Adrenal gland (tissue), 12 donors: Measurements from ENCODE around the gene PAPLN. TPM values are rescaled to one million over a fixed set of nuclear protein-coding genes. Genes with fewer than 3 reads are reported as not detected.

Source experiments
- DNase-seq, 7 donors: peaks; one replicate each; pipeline ENCODE4 v3.0.0-alpha.2; 2019 to 2020
- H3K27ac ChIP-seq, 5 donors: fragments of 200-600 bp; sonication (generic) in 4 of 5; 1 replicate in 3 of 5; 2 replicates in 2 of 5; pipeline versions ENCODE4 v1.5.1 to v1.8.0; 2016 to 2020; ENCODE audit warnings: mild to moderate bottlenecking in 1 of 5
- H3K27me3 ChIP-seq: fragments of 200-600 bp; 2 replicates; pipeline ENCODE4 v1.8.0; 2021
- H3K36me3 ChIP-seq, 2 donors: fragments of 200-600 bp; replicated peaks in 1 of 2; 1 replicate in 1 of 2; 2 replicates in 1 of 2; pipeline versions ENCODE4 v1.5.1 to v1.8.0; 2018 to 2022
- H3K4me1 ChIP-seq, 2 donors: fragments of 200-600 bp; replicated peaks in 1 of 2; 1 replicate in 1 of 2; 2 replicates in 1 of 2; pipeline versions ENCODE4 v1.5.1 to v1.8.0; 2018 to 2021
- H3K4me3 ChIP-seq, 4 donors: fragments of 200-600 bp; sonication (generic) in 3 of 4; one replicate each; pipeline ENCODE4 v1.5.1; 2016 to 2018
- H3K9me3 ChIP-seq, 3 donors: fragments of 200-600 bp; sonication (generic) in 1 of 3; replicated peaks in 1 of 3; 1 replicate in 2 of 3; 2 replicates in 1 of 3; pipeline versions ENCODE4 v1.5.1 to v1.8.0; 2016 to 2021
- CTCF ChIP-seq, 6 experiments: fragments of 450-650 bp in 4 of 6; fragments of 200-600 bp in 2 of 6; sonication (generic) in 1 of 6; IDR thresholded peaks; 1 replicate in 5 of 6; 2 replicates in 1 of 6; pipeline versions ENCODE4 v1.5.1 to v1.8.0; 2016 to 2021; ENCODE audit warnings: antibody characterized with exemption in 6 of 6, mild to moderate bottlenecking in 2 of 6, moderate library complexity in 1 of 6
- POLR2A ChIP-seq, 2 donors: fragments of 450-650 bp; IDR thresholded peaks; one replicate each; pipeline ENCODE4 v1.6.1; 2017; ENCODE audit warnings: antibody characterized with exemption in 2 of 2, mild to moderate bottlenecking in 2 of 2, moderate library complexity in 1 of 2
- WGBS, 4 donors: extraction: QIAGEN DNeasy Blood & Tissue Kit in 2 of 4; methylation state at CpG; one replicate each; pipeline versions ENCODE4 v1.1.5 to v1.1.7; 2013 to 2017; 5-methylcytosine and 5-hydroxymethylcytosine counted together
- intact Hi-C, 2 donors: fragments of 100-400 bp; cut with DNase I; formaldehyde crosslinking; loops; one replicate each; pipeline versions ENCODE4 v1.14.1 to v1.15.0; 2022 to 2023
- polyA plus RNA-seq, 3 donors: library from polyadenylated mRNA; stranded (reverse); fragments of 200-250 nt in 2 of 3; fragments of 350-450 nt in 1 of 3; fragmentation: Illumina TruSeq in 1 of 3; extraction: RNeasy Lipid Tissue Mini Kit (QIAGEN cat#74804) in 1 of 3; gene quantifications; one replicate each; pipeline ENCODE4 v1.2.3, GENCODE V29; 2013 to 2014
- total RNA-seq, 9 donors: library from RNA; depleted of rRNA in 4 of 9; stranded (reverse); fragments of >200 nt in 4 of 9; fragments of 120-200 nt in 1 of 9; fragmentation: NEBNext Ultra II Directional in 1 of 9; extraction: Animal tissue kit (Norgen Biotek cat#: 25700) in 1 of 9; gene quantifications; one replicate each; pipeline versions ENCODE4 v1.1.0 to v1.2.4, GENCODE V29; 2013 to 2023
- donor health status: healthy with polysubstance abuse.
- donor health status: Bipolar disorder and iron deficiency.
- donor health status: DM: yes; HTN: yes; CAD: no.
- donor health status: DM: no; HTN: no; CAD: no.
- donor health status: DM: no; HTN: no; CAD: no.
- donor health status: DM: yes; HTN: yes; CAD: no.

The PAPLN gene
- total and polyA plus RNA-seq, 12 donors = 4.2 to 33.6 (median 12.5) TPM

- Histone ChIP-seq H3K27me3 (no peaks in the 10 kb centered on the region), H3K4me1 (no peaks in the 10 kb centered on the region), H3K27ac (no peak overlapping the region), H3K9me3 (no peaks in the 10 kb centered on the region), H3K36me3 (no peaks in the 10 kb centered on the region), H3K4me3 (no peak overlapping the region)
- DNase-seq = peak in 1 of 7 donors; percentile 12
- TF ChIP-seq POLR2A (IDR thresholded peaks at IDR 0.05) = no peak
- no peak for TF ChIP-seq CTCF (IDR thresholded peaks at IDR 0.05)
- intact Hi-C loops = no loop called here
- WGBS, 4 donors = 57 to 86% (median 83%) methylated on average over 3 to 7 of the region's 7 CpGs
Observed at GRCh38 chr14:73263606-73264005, 26.3 kb downstream of the PAPLN start.

- no peaks in the 10 kb centered on the region for H3K9me3 ChIP-seq
- TF ChIP-seq POLR2A (IDR thresholded peaks at IDR 0.05) = no peak
- no peak for TF ChIP-seq CTCF (IDR thresholded peaks at IDR 0.05)
- H3K36me3 ChIP-seq = no peaks in the 10 kb centered on the region
- H3K27me3 ChIP-seq = no peaks in the 10 kb centered on the region
- peaks cover 0 to 2% of the 10 kb centered on the region in 2 donors for H3K4me1 ChIP-seq
- no peak overlapping the region for H3K4me3 ChIP-seq
- WGBS, 4 donors = 82 to 87% (median 83%) methylated on average over 14 to 23 of the region's 23 CpGs
- DNase-seq = peak in 2 of 7 donors; percentile 5 to 37
- H3K27ac ChIP-seq = no peak overlapping the region
- intact Hi-C loops = no loop called here
Observed at GRCh38 chr14:73264080-73264884, 27.0 kb downstream of the PAPLN start.

GRCh38 chr14:73264885-73265720 is 27.8 kb downstream of the PAPLN start:
- TF ChIP-seq POLR2A (IDR thresholded peaks at IDR 0.05) (no peak), CTCF (IDR thresholded peaks at IDR 0.05) (no peak)
- no peaks in the 10 kb centered on the region for H3K27me3 ChIP-seq
- H3K9me3 ChIP-seq = no peaks in the 10 kb centered on the region
- no peak overlapping the region for H3K27ac ChIP-seq
- 81 to 89% (median 86%) methylated on average over 11 to 18 of the region's 18 CpGs for WGBS, 4 donors
- DNase-seq = peak in 2 of 7 donors; percentile 8 to 43
- intact Hi-C loops = no loop called here
- peaks cover 5 to 8% of the 10 kb centered on the region in 2 donors for H3K4me1 ChIP-seq
- H3K4me3 ChIP-seq = no peak overlapping the region
- H3K36me3 ChIP-seq = no peaks in the 10 kb centered on the region

- WGBS, 4 donors = 89 to 95% (median 92%) methylated on average over 3 of the region's 3 CpGs
- intact Hi-C loops = no loop called here
- TF ChIP-seq POLR2A (IDR thresholded peaks at IDR 0.05) (no peak), CTCF (IDR thresholded peaks at IDR 0.05) (no peak)
Observed at GRCh38 chr14:73265721-73266046, 28.4 kb downstream of the PAPLN start.

More at GRCh38 chr14:73265721-73266046, 28.4 kb downstream of the PAPLN start:
- no peak for DNase-seq
- Histone ChIP-seq H3K27ac (no peak overlapping the region), H3K36me3 (no peaks in the 10 kb centered on the region), H3K4me3 (no peak overlapping the region), H3K4me1 (peaks cover 5 to 8% of the 10 kb centered on the region in 2 donors), H3K27me3 (no peaks in the 10 kb centered on the region), H3K9me3 (no peaks in the 10 kb centered on the region)
